VCaP (cell line): ENCODE measurements around the gene CCBE1.

Source experiments
- H3K27ac ChIP-seq: fragments of 450-650 bp; 2 replicates; pipeline ENCODE4 v1.5.1; 2017
- TF ChIP-seq, protein P1 (sequence below): fragments of 450-650 bp; conservative IDR thresholded peaks from 2 replicates; pipeline ENCODE4 v1.5.1; 2017; ENCODE audit warnings: mild to moderate bottlenecking, moderate library complexity

CCBE1 gene

DNA sequence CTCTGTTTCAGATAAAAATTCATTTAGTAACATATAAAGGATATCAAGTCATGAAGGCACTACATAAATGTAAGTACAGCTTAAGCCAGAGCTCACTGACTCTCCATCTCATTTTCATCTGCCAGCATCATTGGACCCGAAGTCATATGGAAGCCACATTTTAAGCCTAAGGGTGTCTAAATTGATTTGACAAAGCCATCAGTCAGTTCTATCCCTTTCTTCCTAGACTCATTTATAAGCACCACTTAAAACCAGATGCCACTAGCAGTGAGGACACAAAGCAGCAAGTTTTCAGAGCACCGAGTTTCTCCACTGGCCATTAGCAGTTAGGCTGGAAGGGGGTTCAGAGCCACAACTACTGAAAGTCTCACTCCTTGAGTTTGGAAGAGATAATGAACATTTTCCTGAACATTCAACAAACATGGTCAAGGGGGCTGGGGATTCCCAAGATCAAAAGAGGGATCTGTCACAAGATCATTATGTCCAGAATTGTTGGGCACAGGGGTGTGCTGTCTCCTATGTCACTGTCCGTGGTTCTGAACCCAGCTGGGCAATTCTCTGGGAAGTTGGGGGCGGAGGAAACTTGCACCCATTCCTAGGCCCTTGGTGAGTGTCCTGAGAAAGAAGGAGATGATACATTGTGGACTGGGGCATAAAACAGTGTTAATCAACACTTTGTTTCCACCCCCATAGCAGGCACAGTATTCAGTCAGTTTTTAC is 179.6 kb downstream of the CCBE1 start:
- TF ChIP-seq, protein P1, sequence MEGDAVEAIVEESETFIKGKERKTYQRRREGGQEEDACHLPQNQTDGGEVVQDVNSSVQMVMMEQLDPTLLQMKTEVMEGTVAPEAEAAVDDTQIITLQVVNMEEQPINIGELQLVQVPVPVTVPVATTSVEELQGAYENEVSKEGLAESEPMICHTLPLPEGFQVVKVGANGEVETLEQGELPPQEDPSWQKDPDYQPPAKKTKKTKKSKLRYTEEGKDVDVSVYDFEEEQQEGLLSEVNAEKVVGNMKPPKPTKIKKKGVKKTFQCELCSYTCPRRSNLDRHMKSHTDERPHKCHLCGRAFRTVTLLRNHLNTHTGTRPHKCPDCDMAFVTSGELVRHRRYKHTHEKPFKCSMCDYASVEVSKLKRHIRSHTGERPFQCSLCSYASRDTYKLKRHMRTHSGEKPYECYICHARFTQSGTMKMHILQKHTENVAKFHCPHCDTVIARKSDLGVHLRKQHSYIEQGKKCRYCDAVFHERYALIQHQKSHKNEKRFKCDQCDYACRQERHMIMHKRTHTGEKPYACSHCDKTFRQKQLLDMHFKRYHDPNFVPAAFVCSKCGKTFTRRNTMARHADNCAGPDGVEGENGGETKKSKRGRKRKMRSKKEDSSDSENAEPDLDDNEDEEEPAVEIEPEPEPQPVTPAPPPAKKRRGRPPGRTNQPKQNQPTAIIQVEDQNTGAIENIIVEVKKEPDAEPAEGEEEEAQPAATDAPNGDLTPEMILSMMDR: no peak

DNA sequence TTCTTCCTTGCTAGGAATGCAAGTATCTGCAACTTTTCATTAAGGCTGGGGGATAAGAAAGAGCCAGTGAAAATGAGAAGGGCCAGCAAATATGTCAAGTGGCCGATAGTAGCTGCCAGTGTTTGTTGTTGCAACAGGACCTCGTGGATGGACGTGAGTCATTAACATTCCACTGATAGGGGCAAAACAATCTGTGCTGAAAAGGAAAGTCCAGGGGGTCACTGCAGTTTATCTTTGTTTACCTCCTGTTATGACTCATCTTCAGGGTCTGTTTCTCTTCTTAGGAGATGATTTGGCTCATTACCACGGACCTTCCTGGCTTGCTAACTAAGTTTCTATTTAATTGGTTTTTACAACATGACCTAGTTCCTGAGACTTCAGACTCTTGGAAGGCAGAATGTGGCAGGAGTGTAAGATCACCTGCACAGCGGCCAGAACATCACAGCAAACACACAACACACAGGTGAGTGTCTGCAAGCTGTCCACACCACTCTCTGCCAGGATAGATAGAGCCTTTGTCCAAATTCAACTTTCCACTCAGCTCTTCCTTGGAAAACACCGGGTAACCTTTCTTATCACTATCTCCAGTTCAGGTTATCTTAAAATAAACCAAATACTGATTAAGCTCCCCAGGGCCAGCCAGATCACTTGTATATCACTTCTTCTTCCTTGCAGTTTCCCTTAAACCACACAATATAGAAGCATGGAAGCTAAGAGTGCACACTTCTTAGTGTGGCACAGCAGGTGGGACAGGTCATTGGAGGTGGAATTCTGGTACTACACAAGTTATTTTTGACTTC is 180.7 kb downstream of the CCBE1 start:
- H3K27ac ChIP-seq: peak overlapping the region; percentile 74

More for the DNA sequence above, 179.6 kb downstream of the CCBE1 start:
- peak overlapping the region; percentile 74 for H3K27ac ChIP-seq

DNA sequence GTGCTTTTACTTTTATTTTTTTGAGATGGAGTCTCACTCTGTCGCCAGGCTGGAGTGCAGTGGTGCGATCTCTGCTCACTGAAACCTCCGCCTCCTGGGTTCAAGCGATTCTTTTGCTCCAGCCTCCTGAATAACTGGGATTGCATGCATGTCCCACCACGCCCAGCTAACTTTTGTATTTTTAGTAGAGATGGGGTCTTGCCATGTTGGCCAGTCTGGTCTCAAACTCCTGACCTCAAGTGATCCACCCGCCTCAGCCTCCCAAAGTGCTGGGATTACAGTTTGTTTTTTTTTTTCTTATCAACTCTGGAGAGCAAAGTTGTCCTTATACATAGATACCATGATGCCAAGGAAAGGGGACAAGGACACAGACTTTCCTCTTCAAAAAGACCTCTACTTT is 181.3 kb downstream of the CCBE1 start:
- H3K27ac ChIP-seq: peak overlapping the region; percentile 74

More for the DNA sequence above, 180.7 kb downstream of the CCBE1 start:
- TF ChIP-seq, protein P1: no peak

DNA sequence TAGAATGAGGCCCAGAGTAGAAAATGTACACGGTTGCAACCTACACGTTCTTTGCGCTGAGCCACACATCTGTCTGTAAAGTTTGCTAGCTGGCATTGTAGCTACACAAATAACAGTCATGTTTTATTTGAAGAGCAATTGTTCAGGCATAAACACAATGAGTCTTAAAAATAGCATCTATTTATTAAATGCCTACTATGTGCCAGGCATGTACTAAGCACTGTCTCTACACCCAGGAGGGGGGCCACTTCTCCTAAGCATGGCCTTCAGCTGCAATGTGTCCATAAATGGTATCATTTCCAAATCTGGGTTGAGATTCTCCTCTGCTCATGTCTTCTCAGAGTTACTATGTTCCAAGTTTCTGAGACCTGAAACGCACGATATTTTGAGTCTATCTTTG is 182.1 kb downstream of the CCBE1 start:
- TF ChIP-seq, protein P1: no peak
- peak overlapping the region; percentile 74 for H3K27ac ChIP-seq

DNA sequence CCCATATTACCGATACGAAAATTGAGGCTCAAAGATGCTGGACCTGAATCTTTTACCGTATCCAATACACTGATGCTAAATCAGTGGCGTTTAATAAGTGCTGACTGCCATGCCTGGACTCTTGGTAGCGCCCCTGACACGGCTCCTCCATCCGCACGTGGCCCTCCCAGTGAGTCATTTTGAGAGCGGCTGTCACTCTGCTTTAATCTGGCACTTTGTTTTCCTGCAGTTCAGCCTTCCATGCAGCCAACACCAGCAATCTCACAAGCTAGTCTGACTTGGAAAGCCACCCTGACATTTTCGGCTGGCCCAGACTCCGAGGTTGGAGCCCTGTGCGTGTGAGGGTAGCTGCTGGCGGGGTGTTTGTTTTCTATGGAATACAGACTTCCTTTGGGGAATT is 183.0 kb downstream of the CCBE1 start:
- peak overlapping the region; percentile 74 for H3K27ac ChIP-seq
- TF ChIP-seq, protein P1: no peak

DNA sequence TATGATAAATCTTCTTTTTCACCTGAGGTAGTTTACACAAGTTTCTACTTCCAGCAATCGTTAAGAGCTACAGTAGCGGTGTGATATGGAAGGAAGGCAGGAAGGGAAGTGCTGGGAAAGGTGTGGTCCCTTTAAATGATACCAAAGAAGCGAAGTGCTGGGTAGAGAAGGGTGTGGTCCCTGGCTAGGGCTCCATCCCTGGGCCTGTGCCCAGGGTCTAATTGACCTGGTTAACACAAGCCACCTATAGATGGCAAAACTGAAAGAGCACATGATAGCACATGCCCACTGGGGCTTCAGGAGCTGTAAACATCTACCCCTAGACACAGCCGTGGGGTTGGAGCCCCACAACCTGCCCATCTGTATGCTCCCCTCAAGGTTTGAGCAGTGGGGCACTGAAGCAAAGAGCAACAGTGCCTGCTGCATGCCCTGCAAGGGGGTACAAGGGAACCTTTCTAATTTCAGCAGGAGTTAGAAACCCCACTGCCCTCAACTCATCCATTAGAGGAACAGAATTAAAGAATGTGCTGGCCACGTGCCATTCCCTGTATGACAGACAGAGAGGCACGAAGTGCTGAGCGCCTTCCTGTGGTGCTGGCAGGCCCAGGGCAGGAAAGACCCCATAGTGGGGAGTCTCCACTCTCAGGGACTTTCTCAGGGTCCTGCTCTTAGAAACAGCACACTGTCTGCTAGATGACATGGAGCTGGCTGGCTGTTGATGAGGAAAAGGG is 185.0 kb downstream of the CCBE1 start:
- TF ChIP-seq, protein P1: no peak
- no peak overlapping the region for H3K27ac ChIP-seq

DNA sequence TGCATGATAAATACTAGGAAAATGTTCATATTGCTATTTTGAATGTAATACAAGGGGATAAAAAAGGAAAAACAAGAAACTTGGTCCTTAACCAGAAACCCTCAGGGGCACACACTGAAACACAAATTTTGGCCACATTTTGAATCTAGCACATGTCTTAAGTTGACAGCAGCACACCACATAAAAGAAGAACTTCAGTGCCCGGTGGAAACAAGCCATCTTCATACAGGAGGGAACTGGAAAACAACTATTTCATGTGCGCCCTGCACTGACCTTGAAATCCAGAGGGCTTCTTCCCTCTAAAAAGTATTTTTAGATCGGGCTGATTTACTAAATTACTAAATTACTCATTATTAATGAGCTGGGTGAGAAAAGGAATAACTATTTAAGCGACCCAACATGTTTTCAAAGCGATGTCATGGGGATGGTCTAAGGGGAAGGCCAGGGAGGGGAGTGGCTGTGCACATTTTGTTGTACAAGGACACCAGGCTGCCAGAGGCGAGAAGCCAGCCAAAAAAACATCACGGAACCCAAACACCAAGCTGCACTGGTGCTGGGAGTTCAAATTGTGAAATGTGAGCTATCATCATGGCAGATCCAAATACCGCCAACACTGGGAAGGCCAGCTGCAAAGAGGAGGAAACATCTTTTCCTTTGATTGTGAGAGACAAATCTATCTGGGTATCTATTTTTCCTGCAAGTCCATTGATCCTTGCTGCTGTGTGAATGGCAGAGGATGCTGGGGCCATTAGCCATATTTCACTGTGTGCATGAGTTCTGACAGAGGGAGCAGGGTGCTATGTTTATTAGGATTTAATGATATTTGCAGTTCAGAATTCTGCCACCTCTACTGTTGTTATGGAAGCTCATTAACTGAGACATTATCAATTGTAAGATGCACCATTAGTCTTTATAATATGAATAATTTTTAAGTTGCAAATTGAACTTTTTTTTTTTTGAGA is 187.5 kb downstream of the CCBE1 start:
- no peak overlapping the region for H3K27ac ChIP-seq
- TF ChIP-seq, protein P1: no peak
